Right lobe of liver (tissue), 4 donors: ENCODE results near the gene NATD1.

ENCODE experiments used
- CTCF ChIP-seq, 4 donors: fragments of 200-600 bp in 3 of 4; fragments of 450-650 bp in 1 of 4; IDR thresholded peaks; one replicate each; pipeline versions ENCODE4 v1.5.1 to v1.8.0; 2016 to 2022; ENCODE audit warnings: antibody characterized with exemption in 4 of 4, mild to moderate bottlenecking in 2 of 4
- POLR2A ChIP-seq: fragments of 450-650 bp; IDR thresholded peaks from one replicate; pipeline ENCODE4 v1.6.1; 2017; ENCODE audit warnings: antibody characterized with exemption, mild to moderate bottlenecking
- donor health status: DM: no; HTN: no; CAD: no.
- donor health status: DM: no; HTN: no; CAD: no.
- donor health status: DM: no; HTN: yes; CAD: no.

DNA sequence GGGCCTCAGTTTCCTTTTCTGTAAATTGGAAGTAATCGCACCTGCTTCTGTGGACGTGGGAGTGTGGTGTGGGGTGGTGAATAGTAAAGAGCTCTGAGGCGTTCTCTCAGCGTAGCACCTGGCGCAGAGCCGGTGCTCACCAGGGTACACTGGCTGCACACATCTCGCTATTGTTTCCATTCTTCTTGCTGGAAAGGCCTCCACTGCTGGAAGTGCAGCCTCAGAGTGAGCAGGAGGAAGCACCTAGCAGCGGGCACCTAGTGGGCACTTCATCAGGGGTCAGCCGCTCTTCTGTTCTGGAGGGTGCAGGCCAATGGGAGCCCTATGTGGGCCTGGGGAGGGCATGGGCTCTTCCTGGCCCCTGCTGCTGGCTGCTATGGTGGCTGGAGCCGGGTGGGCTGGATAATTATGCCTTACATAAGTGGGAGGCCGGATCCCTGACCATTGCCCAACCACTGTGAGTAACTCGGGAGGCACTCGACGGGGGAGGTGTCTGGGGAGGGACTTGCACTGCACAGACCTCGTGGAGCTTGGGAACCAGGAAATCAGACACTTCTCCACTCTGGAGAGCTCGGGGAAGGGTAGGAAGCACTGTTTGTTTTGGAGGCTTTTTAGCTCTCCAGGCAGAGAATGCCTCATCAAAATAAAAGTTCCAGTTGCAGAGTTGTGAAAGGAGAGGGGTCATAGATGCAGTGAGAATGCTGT is 33.0 kb upstream of the NATD1 start:
- no peak for TF ChIP-seq CTCF (IDR thresholded peaks at IDR 0.05)
- TF ChIP-seq POLR2A = peak; percentile 97
